LNCaP clone FGC (cell line): ENCODE measurements around the gene DLL1.

Source experiments
- DNase-seq: peaks from one replicate; pipeline ENCODE4 v3.0.0-alpha.2; 2011; ENCODE audit warnings: low read depth
- H3K4me3 ChIP-seq: 2 replicates; pipeline ENCODE4 v1.5.1; 2011; ENCODE audit warnings: mild to moderate bottlenecking, low read depth, low read length, control low read depth
- TF ChIP-seq, protein P1 (sequence below): IDR thresholded peaks from 2 replicates; pipeline ENCODE4 v1.5.1; 2012; ENCODE audit warnings: mild to moderate bottlenecking; ENCODE audit not compliant: control insufficient read depth, insufficient read depth; ENCODE audit errors: extremely low read depth

The DLL1 gene

DNA sequence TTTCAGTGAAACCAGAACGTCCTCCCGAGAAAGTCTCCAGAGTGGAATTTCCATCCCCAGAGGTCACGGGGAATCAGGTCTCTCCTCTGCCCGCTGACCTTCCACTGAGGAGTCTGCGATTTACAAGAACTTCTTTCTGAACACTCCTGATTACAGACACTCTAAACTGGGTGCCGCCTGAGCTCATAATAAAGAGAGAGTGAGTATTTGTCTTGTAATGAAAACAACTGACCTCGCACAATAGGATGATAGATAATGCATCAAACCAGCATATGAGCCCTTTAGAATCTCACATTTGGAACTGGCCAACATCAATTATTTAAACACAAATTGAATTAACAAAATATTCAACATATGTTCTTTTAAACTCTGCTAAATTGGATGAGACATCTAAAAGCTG is 47.5 kb downstream of the DLL1 start:
- DNase-seq = no peak
- no peak overlapping the region for H3K4me3 ChIP-seq
- TF ChIP-seq, protein P1, sequence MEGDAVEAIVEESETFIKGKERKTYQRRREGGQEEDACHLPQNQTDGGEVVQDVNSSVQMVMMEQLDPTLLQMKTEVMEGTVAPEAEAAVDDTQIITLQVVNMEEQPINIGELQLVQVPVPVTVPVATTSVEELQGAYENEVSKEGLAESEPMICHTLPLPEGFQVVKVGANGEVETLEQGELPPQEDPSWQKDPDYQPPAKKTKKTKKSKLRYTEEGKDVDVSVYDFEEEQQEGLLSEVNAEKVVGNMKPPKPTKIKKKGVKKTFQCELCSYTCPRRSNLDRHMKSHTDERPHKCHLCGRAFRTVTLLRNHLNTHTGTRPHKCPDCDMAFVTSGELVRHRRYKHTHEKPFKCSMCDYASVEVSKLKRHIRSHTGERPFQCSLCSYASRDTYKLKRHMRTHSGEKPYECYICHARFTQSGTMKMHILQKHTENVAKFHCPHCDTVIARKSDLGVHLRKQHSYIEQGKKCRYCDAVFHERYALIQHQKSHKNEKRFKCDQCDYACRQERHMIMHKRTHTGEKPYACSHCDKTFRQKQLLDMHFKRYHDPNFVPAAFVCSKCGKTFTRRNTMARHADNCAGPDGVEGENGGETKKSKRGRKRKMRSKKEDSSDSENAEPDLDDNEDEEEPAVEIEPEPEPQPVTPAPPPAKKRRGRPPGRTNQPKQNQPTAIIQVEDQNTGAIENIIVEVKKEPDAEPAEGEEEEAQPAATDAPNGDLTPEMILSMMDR = no peak

DNA sequence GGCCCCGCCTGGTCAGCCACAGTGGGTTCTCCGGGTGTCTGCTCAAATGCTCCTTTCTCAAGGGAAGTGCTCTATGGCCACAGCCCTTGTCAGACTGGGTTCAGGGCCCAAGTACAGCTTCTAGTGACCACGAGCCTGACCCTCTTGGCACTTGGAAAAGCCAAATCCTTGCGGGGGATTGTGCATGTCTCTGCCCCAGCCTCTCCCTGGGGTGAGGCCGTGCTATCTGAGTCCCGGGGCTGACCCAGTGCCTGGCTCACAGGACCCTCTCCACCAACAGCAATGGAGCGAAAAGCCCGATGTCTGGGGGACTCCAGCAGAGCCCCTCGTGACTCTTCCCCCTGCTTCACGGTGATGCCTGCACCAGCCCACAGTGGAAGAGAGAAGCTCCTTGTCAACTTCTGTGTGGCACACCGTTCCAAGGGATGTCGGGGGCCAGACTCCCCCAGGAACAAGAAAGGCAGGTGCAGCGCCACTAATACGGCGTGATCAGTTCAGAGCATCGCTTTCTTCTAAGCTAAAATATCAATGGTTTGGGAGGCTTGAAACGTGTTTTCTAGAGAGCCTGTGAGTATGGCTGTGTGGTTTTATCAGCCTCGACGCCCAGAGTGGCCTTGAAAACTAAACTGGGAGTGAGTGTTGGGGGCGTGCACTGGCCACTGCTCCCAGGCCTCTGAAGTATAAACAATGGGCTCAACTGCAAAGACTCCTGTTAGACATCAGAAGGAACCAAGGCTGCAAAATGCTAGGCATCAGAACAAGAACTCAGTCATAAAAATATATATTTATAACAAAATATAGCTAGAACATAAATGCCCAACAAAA is 51.9 kb downstream of the DLL1 start:
- TF ChIP-seq, protein P1 = no peak
- H3K4me3 ChIP-seq = no peak overlapping the region
- DNase-seq = no peak

DNA sequence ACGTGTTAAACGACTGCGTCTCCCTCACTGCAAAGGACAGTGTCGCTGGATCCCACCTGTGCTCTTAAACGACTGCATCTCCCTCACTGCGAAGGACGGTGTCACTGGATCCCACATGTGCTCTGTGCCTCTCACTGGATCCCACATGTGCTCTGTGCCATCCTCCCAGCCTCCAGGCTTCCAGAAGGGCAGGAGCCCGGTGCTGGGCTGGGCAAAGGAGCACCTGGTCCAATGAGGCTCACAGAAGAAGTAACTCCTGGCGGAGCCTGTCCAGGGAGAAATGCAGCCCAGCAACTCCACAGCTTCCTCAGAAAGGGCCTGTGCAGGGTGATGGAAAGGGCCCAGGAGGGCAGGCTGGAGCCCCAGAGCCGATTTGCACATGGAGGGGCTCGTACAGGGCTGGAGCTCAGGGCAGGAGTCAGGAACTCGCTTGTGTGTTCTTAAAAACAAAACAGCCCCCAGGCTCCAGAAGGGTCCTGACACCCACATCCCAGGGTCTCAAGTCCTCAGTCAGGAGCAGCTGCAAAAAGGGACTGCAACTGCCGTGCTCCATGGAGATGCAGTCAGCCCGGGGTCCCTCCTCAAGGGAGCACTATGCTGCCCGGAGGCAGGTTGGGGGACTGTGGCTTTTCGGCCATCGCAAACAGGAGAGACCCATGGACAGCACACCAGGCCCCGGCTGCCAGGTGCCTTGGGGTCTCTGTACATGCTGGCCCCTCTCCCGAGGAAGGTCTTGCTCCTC is 52.7 kb downstream of the DLL1 start:
- TF ChIP-seq, protein P1 = no peak
- no peak for DNase-seq
- H3K4me3 ChIP-seq = no peak overlapping the region

DNA sequence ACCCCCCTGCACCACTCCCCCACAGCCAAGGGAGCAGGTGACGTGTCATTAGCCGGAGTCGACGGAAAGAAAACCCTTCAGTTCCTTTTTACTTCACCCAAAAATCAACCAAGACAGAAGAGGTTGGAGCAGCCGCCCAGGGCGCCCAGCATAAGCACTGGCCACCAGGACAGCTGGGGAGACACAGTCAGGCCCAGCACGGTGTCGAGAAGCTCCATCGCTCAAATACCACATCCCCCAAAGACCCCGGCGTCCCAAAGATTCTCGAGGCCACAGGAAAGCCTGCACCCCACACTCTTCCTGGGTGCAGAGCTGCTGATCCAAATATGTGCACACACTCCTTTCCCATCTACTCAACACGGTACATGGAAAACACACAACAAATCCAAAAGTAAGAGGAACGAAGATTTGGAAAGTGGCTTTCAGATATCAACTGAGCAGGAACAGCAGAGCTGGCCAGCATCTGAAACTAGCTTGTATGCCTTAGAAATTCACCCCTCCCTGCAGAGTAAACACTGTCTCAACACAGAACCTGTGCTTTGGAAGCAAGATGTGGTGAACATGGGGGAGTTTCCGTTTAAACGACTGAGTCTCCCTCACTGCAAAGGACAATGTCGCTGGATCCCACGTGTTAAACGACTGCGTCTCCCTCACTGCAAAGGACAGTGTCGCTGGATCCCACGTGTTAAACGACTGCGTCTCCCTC is 54.6 kb downstream of the DLL1 start:
- no peak for DNase-seq
- H3K4me3 ChIP-seq = no peak overlapping the region
- TF ChIP-seq, protein P1 = no peak

DNA sequence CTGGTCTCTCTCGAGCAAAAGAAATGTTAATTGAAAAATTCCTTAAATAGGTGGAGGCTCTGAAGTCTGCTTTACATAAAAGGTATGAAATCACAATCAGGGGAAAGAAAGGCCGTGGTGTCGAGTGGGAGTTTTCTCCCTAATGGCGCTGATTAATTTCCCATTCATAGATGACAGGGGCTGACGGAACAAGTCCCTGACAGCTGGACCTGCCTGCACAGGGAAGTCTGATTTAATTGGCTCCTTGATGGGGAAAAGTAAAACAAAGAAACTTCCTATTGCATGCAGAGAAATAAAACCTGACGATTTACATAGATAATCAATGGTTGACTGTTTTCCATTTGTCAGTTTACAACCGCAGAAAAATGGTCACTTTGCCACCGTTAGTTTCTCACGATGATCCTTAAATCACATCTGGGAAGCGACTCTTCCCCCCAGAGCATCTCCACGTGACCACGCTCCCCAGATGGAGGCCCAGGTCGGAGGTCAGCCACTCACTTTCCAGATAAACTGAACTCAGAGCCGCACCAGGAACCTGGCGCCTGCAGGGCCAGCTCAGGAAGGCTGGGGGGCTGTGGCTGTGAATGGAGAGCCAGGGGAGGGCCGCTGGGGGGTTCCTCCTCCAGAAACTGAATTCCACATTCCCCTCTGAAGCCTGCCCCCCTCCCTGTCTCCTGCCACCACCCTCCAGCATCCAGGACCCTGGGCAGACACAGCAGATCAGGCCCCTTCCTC is 55.3 kb downstream of the DLL1 start:
- no peak for DNase-seq
- TF ChIP-seq, protein P1 = no peak
- no peak overlapping the region for H3K4me3 ChIP-seq

DNA sequence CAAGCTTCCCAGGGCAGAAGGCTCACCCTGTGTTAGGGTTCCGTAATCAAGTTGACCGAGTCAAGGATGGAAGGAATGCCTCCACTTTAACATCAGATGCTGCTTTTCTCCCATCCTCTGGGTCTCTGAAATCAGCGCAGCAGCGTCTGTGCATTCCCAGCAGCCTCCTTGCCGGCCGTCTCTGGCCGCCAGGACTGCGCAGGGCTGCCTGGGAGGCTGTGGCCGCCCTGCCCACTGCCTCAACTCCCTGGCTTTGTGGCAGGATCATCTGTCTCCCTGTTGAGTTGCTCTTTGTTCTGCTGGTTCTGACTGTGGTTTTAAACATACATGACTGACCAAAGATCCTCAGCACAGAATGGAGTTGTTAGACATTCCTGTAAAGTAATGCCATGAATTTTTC is 56.5 kb downstream of the DLL1 start:
- DNase-seq = no peak
- H3K4me3 ChIP-seq = no peak overlapping the region
- TF ChIP-seq, protein P1 = no peak
